GM12892 (cell line): Measurements from ENCODE around the gene ALK.

ENCODE experiments used
- DNase-seq: peaks from one replicate; pipeline ENCODE4 v3.0.0; 2011; ENCODE audit not compliant: insufficient read length
- FAIRE-seq: peaks from 2 replicates; lab custom pipeline; 2011; peaks lifted over from hg19 to GRCh38; lab: Jason Lieb, UNC
- POLR2A ChIP-seq: IDR thresholded peaks from 2 replicates; pipeline ENCODE4 v1.6.1; 2011; ENCODE audit warnings: low read depth, low read length, control low read depth
- POLR2AphosphoS5 ChIP-seq: IDR thresholded peaks from 2 replicates; pipeline ENCODE4 v1.6.1; 2011; ENCODE audit warnings: low read depth, low read length, control low read depth
- TAF1 ChIP-seq: IDR thresholded peaks from 2 replicates; pipeline ENCODE4 v1.6.1; 2011; ENCODE audit warnings: low read depth, mild to moderate bottlenecking, control low read depth, low read length, borderline replicate concordance

ALK gene

GRCh38 chr2:29699045-29699444, 222.3 kb downstream of the ALK start:
- no peak for TF ChIP-seq POLR2A
- no peak for TF ChIP-seq POLR2AphosphoS5
- no peak for TF ChIP-seq TAF1
- FAIRE-seq (no peak), DNase-seq (no peak)

- DNase-seq = no peak
- FAIRE-seq = no peak
- TF ChIP-seq POLR2A (no peak), POLR2AphosphoS5 (no peak), TAF1 (no peak)
Measured at GRCh38 chr2:29698216-29698615, 223.2 kb downstream of the ALK start.

- TF ChIP-seq POLR2AphosphoS5 (no peak), TAF1 (no peak), POLR2A (no peak)
- DNase-seq = no peak
- no peak for FAIRE-seq
Measured at GRCh38 chr2:29697715-29698114, 223.7 kb downstream of the ALK start.

DNA sequence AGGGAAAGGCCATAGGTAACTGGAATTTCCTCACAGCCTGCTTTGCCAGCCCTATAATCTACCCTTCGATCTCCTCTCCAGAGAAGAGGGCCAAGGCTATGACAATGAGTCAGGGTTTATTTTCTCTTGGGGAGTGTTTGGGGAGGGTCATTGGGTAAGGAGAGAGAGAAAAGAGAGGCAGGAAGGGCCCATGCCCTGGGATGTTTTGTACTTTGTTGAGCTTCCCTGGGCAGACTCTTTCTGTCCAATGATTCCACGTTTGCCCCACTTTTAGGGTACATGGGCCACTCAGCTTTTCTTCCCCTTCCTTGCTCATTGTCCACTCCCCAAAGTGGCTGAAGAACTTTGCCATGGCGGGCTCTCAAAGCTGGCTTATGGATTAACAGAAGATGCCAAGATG, 224.2 kb downstream of the ALK start:
- TF ChIP-seq POLR2A = no peak
- TF ChIP-seq POLR2AphosphoS5 = no peak
- no peak for FAIRE-seq
- no peak for DNase-seq

DNA sequence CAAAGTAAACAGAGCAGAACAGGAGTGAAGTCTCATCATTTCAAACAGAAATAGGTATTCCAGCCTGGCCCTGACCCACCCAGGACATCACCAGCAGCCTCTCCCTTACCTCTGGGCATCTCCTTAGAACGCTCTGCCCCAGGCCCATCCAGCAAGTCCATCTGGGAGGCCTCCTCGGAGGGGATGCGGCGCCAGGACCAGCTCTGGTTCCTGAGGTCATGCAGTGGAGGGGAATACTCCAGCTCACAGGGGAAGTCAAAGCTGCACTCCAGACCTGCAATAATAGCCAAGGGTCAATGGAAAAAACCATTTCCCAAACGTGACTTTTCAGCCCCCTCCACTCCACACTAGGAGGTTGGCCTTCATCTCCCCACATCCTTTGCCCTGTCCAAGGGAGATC, 226.6 kb downstream of the ALK start:
- FAIRE-seq (no peak), DNase-seq (no peak)
- TF ChIP-seq POLR2AphosphoS5 = no peak
- TF ChIP-seq POLR2A = no peak
- TF ChIP-seq TAF1 = no peak

- TF ChIP-seq POLR2A (no peak), POLR2AphosphoS5 (no peak), TAF1 (no peak)
- FAIRE-seq (no peak), DNase-seq (no peak)
Measured at GRCh38 chr2:29691391-29691950, 229.9 kb downstream of the ALK start.

DNA sequence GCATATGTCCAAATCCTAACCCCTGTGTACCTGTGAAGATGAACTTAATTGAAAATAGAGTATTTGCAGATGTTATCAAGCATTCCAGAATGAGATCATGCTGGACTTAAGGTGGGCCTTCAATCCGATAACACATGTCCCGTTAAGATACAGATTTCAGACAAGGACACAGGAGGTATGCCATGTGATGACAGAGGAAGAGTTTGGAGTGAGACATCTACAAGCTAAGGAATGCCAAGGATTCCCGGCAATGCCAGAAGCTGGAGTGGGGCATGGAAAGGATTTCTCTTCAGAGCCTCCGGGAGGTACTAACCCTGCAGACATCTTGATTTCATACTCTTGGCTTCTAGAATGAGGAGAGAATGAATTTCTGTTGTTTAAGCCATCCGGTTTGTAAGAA, 231.7 kb downstream of the ALK start:
- DNase-seq (no peak), FAIRE-seq (no peak)
- TF ChIP-seq TAF1 = no peak
- TF ChIP-seq POLR2A = no peak
- TF ChIP-seq POLR2AphosphoS5 = no peak

- FAIRE-seq = no peak
Measured at GRCh38 chr2:29688429-29688828, 233.0 kb downstream of the ALK start.

DNA sequence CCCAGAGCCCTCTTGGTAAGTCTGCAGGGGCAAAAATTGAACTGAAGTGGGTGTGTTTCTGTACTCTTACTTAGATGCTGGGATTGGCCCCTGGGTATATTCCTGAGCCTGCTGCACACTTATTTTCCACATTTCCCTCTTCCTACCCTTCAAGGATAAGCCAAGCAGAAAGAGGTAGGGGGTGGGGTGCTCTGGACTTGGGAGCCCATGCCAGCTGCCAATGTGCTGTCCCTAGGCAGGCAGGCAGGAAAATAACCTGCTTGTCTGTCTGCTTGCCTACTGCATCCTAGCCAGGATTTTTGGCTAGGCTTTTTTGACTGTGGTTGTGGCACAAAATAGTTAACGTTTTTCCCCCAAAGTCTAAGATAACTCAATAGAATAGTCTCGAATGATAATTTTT, 234.3 kb downstream of the ALK start:
- no peak for TF ChIP-seq POLR2AphosphoS5
- no peak for TF ChIP-seq POLR2A
- TF ChIP-seq TAF1 = no peak
- DNase-seq (no peak), FAIRE-seq (no peak)

More at GRCh38 chr2:29688429-29688828, 233.0 kb downstream of the ALK start:
- TF ChIP-seq POLR2A = no peak
- TF ChIP-seq POLR2AphosphoS5 = no peak
- TF ChIP-seq TAF1 = no peak
- DNase-seq = no peak

- TF ChIP-seq TAF1 (no peak), POLR2A (no peak), POLR2AphosphoS5 (no peak)
- DNase-seq (no peak), FAIRE-seq (no peak)
Measured at GRCh38 chr2:29676886-29677453, 244.4 kb downstream of the ALK start.

GRCh38 chr2:29664578-29664977, 256.8 kb downstream of the ALK start:
- no peak for FAIRE-seq
- no peak for DNase-seq
- TF ChIP-seq POLR2AphosphoS5 (no peak), TAF1 (no peak), POLR2A (no peak)

GRCh38 chr2:29663268-29663667, 258.1 kb downstream of the ALK start:
- FAIRE-seq (no peak), DNase-seq (no peak)
- TF ChIP-seq POLR2AphosphoS5 (no peak), POLR2A (no peak), TAF1 (no peak)
